ENCODE data around the gene VPS13A.

DNA sequence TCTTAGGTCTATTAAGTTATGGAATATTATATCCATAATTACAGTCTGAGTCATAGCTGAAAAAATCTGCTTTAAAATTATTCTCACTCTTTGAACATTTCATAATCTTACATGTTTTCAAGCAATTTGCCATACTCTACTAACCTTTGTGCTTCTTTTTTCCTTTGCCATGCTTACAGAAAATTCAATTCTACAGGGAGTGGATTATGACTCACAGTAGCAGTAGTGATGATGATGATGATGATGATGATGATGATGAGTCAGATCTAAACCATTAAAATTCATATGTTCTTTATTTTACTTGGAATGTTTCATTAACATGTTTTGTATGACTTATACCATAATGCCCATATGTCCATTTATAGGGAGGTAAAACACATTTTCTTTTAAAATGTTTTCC lies 207.1 kb downstream of the VPS13A start:
- TF ChIP-seq, protein P1, sequence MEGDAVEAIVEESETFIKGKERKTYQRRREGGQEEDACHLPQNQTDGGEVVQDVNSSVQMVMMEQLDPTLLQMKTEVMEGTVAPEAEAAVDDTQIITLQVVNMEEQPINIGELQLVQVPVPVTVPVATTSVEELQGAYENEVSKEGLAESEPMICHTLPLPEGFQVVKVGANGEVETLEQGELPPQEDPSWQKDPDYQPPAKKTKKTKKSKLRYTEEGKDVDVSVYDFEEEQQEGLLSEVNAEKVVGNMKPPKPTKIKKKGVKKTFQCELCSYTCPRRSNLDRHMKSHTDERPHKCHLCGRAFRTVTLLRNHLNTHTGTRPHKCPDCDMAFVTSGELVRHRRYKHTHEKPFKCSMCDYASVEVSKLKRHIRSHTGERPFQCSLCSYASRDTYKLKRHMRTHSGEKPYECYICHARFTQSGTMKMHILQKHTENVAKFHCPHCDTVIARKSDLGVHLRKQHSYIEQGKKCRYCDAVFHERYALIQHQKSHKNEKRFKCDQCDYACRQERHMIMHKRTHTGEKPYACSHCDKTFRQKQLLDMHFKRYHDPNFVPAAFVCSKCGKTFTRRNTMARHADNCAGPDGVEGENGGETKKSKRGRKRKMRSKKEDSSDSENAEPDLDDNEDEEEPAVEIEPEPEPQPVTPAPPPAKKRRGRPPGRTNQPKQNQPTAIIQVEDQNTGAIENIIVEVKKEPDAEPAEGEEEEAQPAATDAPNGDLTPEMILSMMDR (IDR thresholded peaks at IDR 0.05): no peak
- no peak for TF ChIP-seq POLR2A (IDR thresholded peaks at IDR 0.05)
